K562 (cell line): Measurements from ENCODE around the gene ZNF407. TPM values are rescaled to one million over a fixed set of nuclear protein-coding genes. Genes with fewer than 3 reads are reported as not detected.

Source experiments
- ATAC-seq: fragments of 200-7000 bp; cut with Tn5 transposase; 3 replicates; pipeline ENCODE4 v1.9.1; 2020; ENCODE audit warnings: moderate library complexity
- BruUV-seq: library from RNA; stranded (reverse); fragments of 400-500 nt; replicated peaks from 2 replicates; lab custom pipeline; 2021; lab: Mats Ljungman, UMichigan
- CTCF ChIA-PET: fragments of 300-600 bp; formaldehyde crosslinking; extraction: SDS; loops from one replicate; lab custom pipeline; 2021; ENCODE audit warnings: low intra/inter-chr PET ratio; lab: Yijun Ruan, JAX
- POLR2A ChIA-PET: fragments of 300-600, 350-650 bp; sonication (Branson Sonifier 250); formaldehyde crosslinking; extraction: SDS; loops from one replicate; lab custom pipeline; 2021; ENCODE audit warnings: antibody characterized with exemption, inconsistent platforms; lab: Yijun Ruan, JAX
- DNase-seq, 4 experiments: peaks; one replicate each; pipeline versions ENCODE4 v3.0.0 to v3.0.0-alpha.2; 2011 to 2018; ENCODE audit warnings: low spot score in 3 of 4, mixed read lengths in 3 of 4; ENCODE audit errors: extremely low read depth in 1 of 4
- FAIRE-seq: peaks from 2 replicates; lab custom pipeline; 2011; peaks lifted over from hg19 to GRCh38; lab: Jason Lieb, UNC
- H2AFZ ChIP-seq: 2 replicates; pipeline ENCODE4 v1.6.0; 2011; ENCODE audit warnings: low read depth, low read length, control low read depth, inconsistent platforms
- H3K27ac ChIP-seq: fragments of 200-600 bp; 3 replicates; pipeline ENCODE4 v1.8.0; 2011; ENCODE audit warnings: low read depth, mild to moderate bottlenecking, control low read depth, inconsistent platforms, low read length, moderate library complexity, mixed read lengths; ENCODE audit errors: extremely low read depth
- H3K27me3 ChIP-seq, 2 experiments: fragments of 300-600 bp in 1 of 2; 2 replicates in 1 of 2; 3 replicates in 1 of 2; pipeline versions ENCODE4 v1.6.0 to v1.8.0; 2011; ENCODE audit warnings: inconsistent platforms in 2 of 2, low read length in 2 of 2, mild to moderate bottlenecking in 1 of 2, mixed read lengths in 1 of 2, moderate library complexity in 1 of 2; ENCODE audit not compliant: control insufficient read depth in 2 of 2, insufficient read depth in 2 of 2
- H3K36me3 ChIP-seq: fragments of 300-600 bp; 3 replicates; pipeline ENCODE4 v1.8.0; 2011; ENCODE audit warnings: mild to moderate bottlenecking, low read length, inconsistent platforms; ENCODE audit not compliant: control insufficient read depth, insufficient read depth
- H3K4me1 ChIP-seq, 2 experiments: fragments of 200-600 bp in 1 of 2; replicated peaks in 1 of 2; 2 replicates in 1 of 2; 3 replicates in 1 of 2; pipeline versions ENCODE4 v1.5.1 to v1.8.0; 2011; ENCODE audit warnings: inconsistent platforms in 2 of 2, low read length in 2 of 2, mild to moderate bottlenecking in 1 of 2, mixed read lengths in 1 of 2, moderate library complexity in 1 of 2; ENCODE audit not compliant: control insufficient read depth in 2 of 2, insufficient read depth in 2 of 2
- H3K4me2 ChIP-seq: 2 replicates; pipeline ENCODE4 v1.6.1; 2011; ENCODE audit warnings: low read length, control low read depth, inconsistent platforms, mixed read lengths; ENCODE audit not compliant: insufficient read depth
- H3K4me3 ChIP-seq: fragments of 200-600 bp; sonication (generic), shearing (Covaris generic); 2 replicates; pipeline ENCODE4 v1.5.1; 2016; ENCODE audit warnings: control low read depth, inconsistent platforms
- H3K79me2 ChIP-seq: fragments of 200-600 bp; 3 replicates; pipeline ENCODE4 v1.8.0; 2011; ENCODE audit warnings: low read length, inconsistent platforms; ENCODE audit not compliant: control insufficient read depth, insufficient read depth
- H3K9ac ChIP-seq, 2 experiments: 2 replicates each; pipeline versions ENCODE4 v1.6.0 to v1.6.1; 2011; ENCODE audit warnings: low read depth in 2 of 2, low read length in 2 of 2, control low read depth in 1 of 2, inconsistent platforms in 1 of 2, mild to moderate bottlenecking in 1 of 2, mixed read lengths in 1 of 2; ENCODE audit not compliant: insufficient read depth in 1 of 2
- H3K9me1 ChIP-seq: one replicate; pipeline ENCODE4 v1.6.0; 2011; ENCODE audit warnings: inconsistent platforms, mild to moderate bottlenecking, low read length, moderate library complexity; ENCODE audit not compliant: control insufficient read depth, insufficient read depth
- H3K9me3 ChIP-seq: replicated peaks from 2 replicates; pipeline ENCODE4 v1.5.1; 2011; ENCODE audit warnings: low read depth, low read length, inconsistent platforms; ENCODE audit not compliant: control insufficient read depth, insufficient read depth
- H4K20me1 ChIP-seq: replicated peaks from 2 replicates; pipeline ENCODE4 v1.6.1; 2011; ENCODE audit warnings: low read length, inconsistent platforms, mixed read lengths; ENCODE audit not compliant: control insufficient read depth, insufficient read depth
- ATF1 ChIP-seq, 2 experiments: fragments of 450-650 bp in 1 of 2; IDR thresholded peaks; 2 replicates each; pipeline ENCODE4 v1.6.1; 2016; ENCODE audit warnings: missing compliant biosample characterization in 1 of 2, missing genetic modification characterization in 1 of 2
- ETS1 ChIP-seq: conservative IDR thresholded peaks from 2 replicates; pipeline ENCODE4 v1.6.1; 2011; ENCODE audit warnings: low read depth, mild to moderate bottlenecking, low read length; ENCODE audit not compliant: control insufficient read depth
- FOXJ2 ChIP-seq: fragments of 200-800 bp; sonication (Bioruptor generic); IDR thresholded peaks from 2 replicates; pipeline ENCODE4 v1.6.1; 2016; ENCODE audit warnings: missing genetic modification characterization, missing compliant biosample characterization
- HMBOX1 ChIP-seq: sonication (generic); IDR thresholded peaks from 2 replicates; pipeline ENCODE4 v1.6.1; 2016
- HMG20B ChIP-seq: fragments of 250-450 bp; sonication (Bioruptor Pico); IDR thresholded peaks from 2 replicates; pipeline ENCODE4 v1.5.0; 2021; ENCODE audit warnings: mild to moderate bottlenecking
- KDM5B ChIP-seq: fragments of 200-600 bp; sonication (generic); IDR thresholded peaks from 2 replicates; pipeline ENCODE4 v1.6.1; 2012; ENCODE audit warnings: low read depth, mild to moderate bottlenecking, moderate library complexity, low read length, control low read depth, inconsistent platforms; ENCODE audit not compliant: insufficient replicate concordance
- MBD1 ChIP-seq: fragments of 250-450 bp; sonication (Bioruptor Pico); IDR thresholded peaks from 2 replicates; pipeline ENCODE4 v1.8.0; 2022; ENCODE audit warnings: inconsistent platforms
- NFRKB ChIP-seq: fragments of 450-650 bp; IDR thresholded peaks from 2 replicates; pipeline ENCODE4 v1.6.1; 2016; ENCODE audit warnings: low read depth
- NFYB ChIP-seq: IDR thresholded peaks from 2 replicates; pipeline ENCODE4 v1.6.1; 2011; ENCODE audit warnings: mild to moderate bottlenecking, moderate library complexity; ENCODE audit not compliant: insufficient read length; ENCODE audit errors: extremely low read depth
- NR1H2 ChIP-seq: sonication (generic); formaldehyde crosslinking; IDR thresholded peaks from 2 replicates; pipeline ENCODE4 v1.4.0; 2020; ENCODE audit warnings: mild to moderate bottlenecking, missing genetic modification reagents
- RBM15 ChIP-seq: fragments of 200-400 bp; formaldehyde crosslinking; IDR thresholded peaks from 2 replicates; pipeline ENCODE4 v1.6.1; 2018; ENCODE audit warnings: mild to moderate bottlenecking, low read length, moderate library complexity; ENCODE audit not compliant: insufficient read depth
- SMAD4 ChIP-seq: fragments of 250-450 bp; sonication (Bioruptor Pico); conservative IDR thresholded peaks from 2 replicates; pipeline ENCODE4 v1.8.0; 2021; ENCODE audit warnings: inconsistent platforms, mild to moderate bottlenecking, moderate library complexity
- SP2 ChIP-seq: IDR thresholded peaks from 2 replicates; pipeline ENCODE4 v1.6.1; 2011; ENCODE audit warnings: mild to moderate bottlenecking, low read depth, low read length, moderate library complexity; ENCODE audit not compliant: poor library complexity, severe bottlenecking; ENCODE audit errors: extremely low read depth
- WGBS: fragments of 100-300 bp; shearing (Covaris generic); methylation state at CpG from one replicate; pipeline ENCODE4 v1.1.6; 2016; ENCODE audit warnings: low coverage, mixed read lengths; ENCODE audit not compliant: insufficient coverage; ENCODE audit errors: missing lambda C conversion rate; 5-methylcytosine and 5-hydroxymethylcytosine counted together
- in situ Hi-C: fragments of 300-500 bp; cut with MboI; formaldehyde crosslinking; loops from 4 replicates; pipeline ENCODE4 v1.15.0; 2018; ENCODE audit warnings: inconsistent platforms, mixed read lengths
- intact Hi-C: fragments of 100-400 bp; cut with micrococcal nuclease; formaldehyde crosslinking; loops from 2 replicates; pipeline ENCODE4 v1.14.2; 2022
- polyA plus RNA-seq, 8 experiments: library from polyadenylated mRNA; depleted of rRNA in 4 of 8; stranded (reverse) in 5 of 8; unstranded in 3 of 8; fragments of >200 nt; fragmentation: Nextera tagmentation in 2 of 8; fragmentation: Illumina TruSeq in 1 of 8; extraction: Ambion mirVana in 2 of 8; extraction: Trizol in 1 of 8; gene quantifications; 2 replicates each; pipeline versions ENCODE4 v1.2.1 to v1.2.3, GENCODE V29; 2011 to 2014; ENCODE audit warnings: inconsistent platforms in 1 of 8, missing spikeins in 1 of 8
- total RNA-seq, 7 experiments: library from RNA; depleted of rRNA in 6 of 7; stranded (reverse); fragments of >200 nt in 6 of 7; fragmentation: Illumina TruSeq in 2 of 7; extraction: Trizol in 2 of 7; gene quantifications; 2 replicates each; pipeline versions ENCODE4 v1.2.1 to v1.2.3, GENCODE V29; 2011 to 2021; ENCODE audit warnings: low replicate concordance in 1 of 7
- TF ChIP-seq, protein P1 (sequence below), 2 experiments: fragments of 450-650 bp; IDR thresholded peaks; 2 replicates each; pipeline ENCODE4 v1.6.1; 2016

ZNF407 gene
- total and polyA plus RNA-seq, 9 of the 15 experiments (the other 6 are each of a cell fraction or from before 2014, with no cell fraction given): 0.21 to 5.4 (median 2.3) TPM

DNA sequence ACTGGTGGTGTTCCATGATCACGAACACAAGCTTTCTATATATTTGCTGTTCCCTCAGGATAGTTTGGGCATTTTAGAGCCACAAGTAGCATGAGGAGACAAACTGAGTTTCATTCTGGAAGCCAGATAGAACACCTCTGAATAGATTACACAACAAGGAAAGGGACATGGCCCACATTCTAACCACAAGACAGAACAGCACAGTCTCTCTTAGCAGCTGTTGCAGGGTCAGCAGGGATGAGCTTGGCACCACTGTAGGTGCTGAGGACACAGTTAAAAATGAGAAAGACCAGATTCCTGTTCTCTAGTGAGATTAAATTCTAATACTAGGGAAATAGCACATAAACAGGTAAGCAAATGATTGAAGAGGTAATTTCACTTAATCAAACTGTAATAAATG, 235.3 kb downstream of the ZNF407 start (continued):
- TF ChIP-seq KDM5B: no peak
- no peak for TF ChIP-seq MBD1 (CRISPR knock-in tag)

- Histone ChIP-seq H3K4me3 (no peak overlapping the region), H3K36me3 (no peaks in the 10 kb centered on the region), H4K20me1 (no peaks in the 10 kb centered on the region), H3K79me2 (no peaks in the 10 kb centered on the region), H2AFZ (no peak overlapping the region), H3K9me1 (no peaks in the 10 kb centered on the region), H3K9ac (no peak overlapping the region), H3K9me3 (no peaks in the 10 kb centered on the region), H3K4me1 (no peaks in the 10 kb centered on the region; a peak in 1 of 5 replicates), H3K27ac (no peak overlapping the region), H3K4me2 (no peak overlapping the region), H3K27me3 (no peaks in the 10 kb centered on the region)
- CTCF ChIA-PET: no interaction called here
- intact Hi-C loops: no loop called here
- POLR2A ChIA-PET: no interaction called here
- in situ Hi-C loops: no loop called here
- BruUV-seq: no TSS peak
- 55% methylated on average over 8 of the region's 9 CpGs for WGBS
- DNase-seq (no peak), ATAC-seq (no peak), FAIRE-seq (no peak)
- TF ChIP-seq HMG20B (no peak), NFYB (no peak), FOXJ2 (tag) (no peak), SP2 (no peak), ATF1 (CRISPR knock-in tag; IDR thresholded peaks at IDR 0.05) (no peak), ATF1 (tag; IDR thresholded peaks at IDR 0.05) (no peak), NR1H2 (no peak), RBM15 (no peak), HMBOX1 (no peak), ETS1 (no peak), NFRKB (no peak), SMAD4 (no peak)
- TF ChIP-seq, protein P1, sequence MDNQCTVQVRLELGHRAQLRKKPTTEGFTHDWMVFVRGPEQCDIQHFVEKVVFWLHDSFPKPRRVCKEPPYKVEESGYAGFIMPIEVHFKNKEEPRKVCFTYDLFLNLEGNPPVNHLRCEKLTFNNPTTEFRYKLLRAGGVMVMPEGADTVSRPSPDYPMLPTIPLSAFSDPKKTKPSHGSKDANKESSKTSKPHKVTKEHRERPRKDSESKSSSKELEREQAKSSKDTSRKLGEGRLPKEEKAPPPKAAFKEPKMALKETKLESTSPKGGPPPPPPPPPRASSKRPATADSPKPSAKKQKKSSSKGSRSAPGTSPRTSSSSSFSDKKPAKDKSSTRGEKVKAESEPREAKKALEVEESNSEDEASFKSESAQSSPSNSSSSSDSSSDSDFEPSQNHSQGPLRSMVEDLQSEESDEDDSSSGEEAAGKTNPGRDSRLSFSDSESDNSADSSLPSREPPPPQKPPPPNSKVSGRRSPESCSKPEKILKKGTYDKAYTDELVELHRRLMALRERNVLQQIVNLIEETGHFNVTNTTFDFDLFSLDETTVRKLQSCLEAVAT (IDR thresholded peaks at IDR 0.05): no peak
These were observed 237.0 kb downstream of the ZNF407 start for GRCh38 chr18:74834424-74835309.
